Measurements from ENCODE around the gene IL17RE. TPM values are rescaled to one million over a fixed set of nuclear protein-coding genes. Genes with fewer than 3 reads are reported as not detected.

Gene IL17RE
- total and polyA plus RNA-seq, 2 donors (not counting 3 experiments of a cell fraction or from before 2014, with no cell fraction given): 1.2 to 1.3 TPM

GRCh38 chr3:9965200-9965875, 62.7 kb downstream of the IL17RE start:
- Histone ChIP-seq H3K9ac (replicated peaks; ENCODE audit: extremely low read depth, insufficient read depth, low read length) (no peak overlapping the region), H3K27ac (ENCODE audit: insufficient read depth, low read depth, low read length) (no peak overlapping the region), H3K27me3 (ENCODE audit: control insufficient read depth in 2 of 2, insufficient read depth in 2 of 2, low read length in 2 of 2) (no peaks in the 10 kb centered on the region), H3K36me3 (ENCODE audit: control insufficient read depth in 2 of 2, extremely low read depth in 1 of 2, insufficient read depth in 2 of 2, low read length in 2 of 2) (peaks cover 7 to 11% of the 10 kb centered on the region in 2 experiments), H3K79me2 (ENCODE audit: control insufficient read depth, insufficient read depth, low read length) (no peaks in the 10 kb centered on the region), H3K4me2 (ENCODE audit: insufficient read depth, low read length) (no peak overlapping the region), H3K9me1 (replicated peaks; ENCODE audit: control insufficient read depth, extremely low read depth, insufficient read depth, low read length) (no peaks in the 10 kb centered on the region), H3K4me3 (replicated peaks in 1 of 3; ENCODE audit: insufficient read depth in 1 of 3, low read depth in 1 of 3, low read length in 3 of 3) (no peak overlapping the region), H3K4me1 (ENCODE audit: control insufficient read depth, extremely low read depth, insufficient read depth, low read length) (peaks cover 7% of the 10 kb centered on the region), H2AFZ (ENCODE audit: low read depth, low read length) (no peak overlapping the region), H3K9me3 (replicated peaks; ENCODE audit: control insufficient read depth, insufficient read depth, low read length) (no peaks in the 10 kb centered on the region), H4K20me1 (replicated peaks; ENCODE audit: control insufficient read depth, extremely low read depth, insufficient read depth, low read length) (no peaks in the 10 kb centered on the region)
- DNase-seq (ENCODE audit: low read depth, low spot score) (no peak), FAIRE-seq (no peak)
- dilution Hi-C loops (cut with MboI; ENCODE audit: extremely low pct_ligation_motif_present, low sequenced_read_pairs): no loop called here
- ChIA-PET CTCF (interaction anchor here (0.9 to 1.7 kb wide), 4 partner anchors 8 to 33 kb away, joined by 3 to 5 read pairs (median 3); no protein-coding TSS in a partner anchor), POLR2A (no interaction called here)
- intact Hi-C loops (cut with micrococcal nuclease): no loop called here
- BruUV-seq (replicated peaks): no TSS peak
- TF ChIP-seq EZH2 (IDR thresholded peaks at IDR 0.05; ENCODE audit: borderline replicate concordance, low read depth, low read length, severe bottlenecking) (no peak), MAX (IDR thresholded peaks at IDR 0.05; ENCODE audit: insufficient read depth, insufficient read length) (no peak), POLR2A (IDR thresholded peaks at IDR 0.05; ENCODE audit: low read depth, low read length) (no peak), GATA2 (IDR thresholded peaks at IDR 0.05; ENCODE audit: insufficient read depth, insufficient read length, low read depth, low read length) (no peak), MYC (IDR thresholded peaks at IDR 0.05; ENCODE audit: low read depth, low read length) (no peak), FOS (IDR thresholded peaks at IDR 0.05; ENCODE audit: borderline replicate concordance, insufficient read depth, low read length) (no peak), JUN (IDR thresholded peaks at IDR 0.05; ENCODE audit: borderline replicate concordance, insufficient read depth, insufficient read length, low read depth) (no peak), POLR2AphosphoS5 (IDR thresholded peaks at IDR 0.05; ENCODE audit: insufficient read depth, low read depth, low read length) (no peak)
- TF ChIP-seq, protein P1, sequence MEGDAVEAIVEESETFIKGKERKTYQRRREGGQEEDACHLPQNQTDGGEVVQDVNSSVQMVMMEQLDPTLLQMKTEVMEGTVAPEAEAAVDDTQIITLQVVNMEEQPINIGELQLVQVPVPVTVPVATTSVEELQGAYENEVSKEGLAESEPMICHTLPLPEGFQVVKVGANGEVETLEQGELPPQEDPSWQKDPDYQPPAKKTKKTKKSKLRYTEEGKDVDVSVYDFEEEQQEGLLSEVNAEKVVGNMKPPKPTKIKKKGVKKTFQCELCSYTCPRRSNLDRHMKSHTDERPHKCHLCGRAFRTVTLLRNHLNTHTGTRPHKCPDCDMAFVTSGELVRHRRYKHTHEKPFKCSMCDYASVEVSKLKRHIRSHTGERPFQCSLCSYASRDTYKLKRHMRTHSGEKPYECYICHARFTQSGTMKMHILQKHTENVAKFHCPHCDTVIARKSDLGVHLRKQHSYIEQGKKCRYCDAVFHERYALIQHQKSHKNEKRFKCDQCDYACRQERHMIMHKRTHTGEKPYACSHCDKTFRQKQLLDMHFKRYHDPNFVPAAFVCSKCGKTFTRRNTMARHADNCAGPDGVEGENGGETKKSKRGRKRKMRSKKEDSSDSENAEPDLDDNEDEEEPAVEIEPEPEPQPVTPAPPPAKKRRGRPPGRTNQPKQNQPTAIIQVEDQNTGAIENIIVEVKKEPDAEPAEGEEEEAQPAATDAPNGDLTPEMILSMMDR (IDR thresholded peaks at IDR 0.05; ENCODE audit: extremely low read depth in 1 of 2, insufficient read depth in 1 of 2, low read depth in 1 of 2, low read length in 2 of 2): no peak

Small RNA genes lying within 50 kb of the gene (small RNA-seq; reads per million reads assigned to genes)
- gene RNU6-882P (ENCODE audit: insufficient read depth, insufficient read length, low read depth, low replicate concordance): not detected

Other genes starting within 250 kb of the IL17RE start
- gene CPNE9, start 199.0 kb upstream of the IL17RE start, total RNA-seq: not detected in 2 replicates
- gene CPNE9, start 199.0 kb upstream of the IL17RE start, polyA plus RNA-seq: not detected in 2 replicates
- gene BRPF1, start 171.1 kb upstream of the IL17RE start, total RNA-seq: 23.2 and 26.2 TPM in 2 replicates
- 12.5 and 13.8 TPM in 2 replicates for gene BRPF1, start 171.1 kb upstream of the IL17RE start, polyA plus RNA-seq
- 24.1 and 27.2 TPM in 2 replicates for gene OGG1, start 152.9 kb upstream of the IL17RE start, total RNA-seq
- 32.1 and 36.2 TPM in 2 replicates for gene OGG1, start 152.9 kb upstream of the IL17RE start, polyA plus RNA-seq
- gene CAMK1, start 132.9 kb upstream of the IL17RE start, total RNA-seq: 23.5 and 25.7 TPM in 2 replicates
- gene CAMK1, start 132.9 kb upstream of the IL17RE start, polyA plus RNA-seq: 24.4 and 28.4 TPM in 2 replicates
- gene TADA3, start 110.4 kb upstream of the IL17RE start, total RNA-seq: 31.0 and 31.3 TPM in 2 replicates
- gene TADA3, start 110.4 kb upstream of the IL17RE start, polyA plus RNA-seq: 27.8 and 29.6 TPM in 2 replicates
- 197 TPM in 2 replicates for gene ARPC4, start 109.8 kb upstream of the IL17RE start, total RNA-seq
- 181 and 217 TPM in 2 replicates for gene ARPC4, start 109.8 kb upstream of the IL17RE start, polyA plus RNA-seq
- gene TTLL3, start 92.6 kb upstream of the IL17RE start, total RNA-seq: 41.8 and 43.5 TPM in 2 replicates
- gene TTLL3, start 92.6 kb upstream of the IL17RE start, polyA plus RNA-seq: 63.7 and 65.2 TPM in 2 replicates
- 34.8 and 38.9 TPM in 2 replicates for gene RPUSD3, start 58.8 kb upstream of the IL17RE start, total RNA-seq
- 56.6 and 63.2 TPM in 2 replicates for gene RPUSD3, start 58.8 kb upstream of the IL17RE start, polyA plus RNA-seq
- not detected in 2 replicates for gene CIDEC, start 22.6 kb upstream of the IL17RE start, total RNA-seq
- gene CIDEC, start 22.6 kb upstream of the IL17RE start, polyA plus RNA-seq: 0.14 TPM in 1 of 2 replicates, not detected in the other
- 29.6 and 31.4 TPM in 2 replicates for gene JAGN1, start 12.2 kb upstream of the IL17RE start, total RNA-seq
- gene JAGN1, start 12.2 kb upstream of the IL17RE start, polyA plus RNA-seq: 46.5 and 50.1 TPM in 2 replicates
- gene IL17RC, start 14.2 kb downstream of the IL17RE start, total RNA-seq: 16.7 and 19.9 TPM in 2 replicates
- 18.7 and 22.3 TPM in 2 replicates for gene IL17RC, start 14.2 kb downstream of the IL17RE start, polyA plus RNA-seq
- gene CRELD1, start 31.0 kb downstream of the IL17RE start, total RNA-seq: 21.6 and 27.3 TPM in 2 replicates
- gene CRELD1, start 31.0 kb downstream of the IL17RE start, polyA plus RNA-seq: 41.2 and 43.9 TPM in 2 replicates
- gene PRRT3, start 49.6 kb downstream of the IL17RE start, total RNA-seq: 1.5 and 2.5 TPM in 2 replicates
- gene PRRT3, start 49.6 kb downstream of the IL17RE start, polyA plus RNA-seq: 1.5 and 2.0 TPM in 2 replicates
- 63.7 and 69.9 TPM in 2 replicates for gene EMC3, start 84.0 kb downstream of the IL17RE start, total RNA-seq
- 124 and 129 TPM in 2 replicates for gene EMC3, start 84.0 kb downstream of the IL17RE start, polyA plus RNA-seq
- gene FANCD2, start 123.6 kb downstream of the IL17RE start, total RNA-seq: 23.4 and 26.8 TPM in 2 replicates
- gene FANCD2, start 123.6 kb downstream of the IL17RE start, polyA plus RNA-seq: 7.1 and 8.2 TPM in 2 replicates
- not detected in 2 replicates for gene FANCD2OS, start 205.4 kb downstream of the IL17RE start, total RNA-seq
- not detected in 2 replicates for gene FANCD2OS, start 205.4 kb downstream of the IL17RE start, polyA plus RNA-seq
- 123 and 133 TPM in 2 replicates for gene BRK1, start 212.8 kb downstream of the IL17RE start, total RNA-seq
- 144 and 163 TPM in 2 replicates for gene BRK1, start 212.8 kb downstream of the IL17RE start, polyA plus RNA-seq
- 39.2 and 41.0 TPM in 2 replicates for gene VHL, start 238.9 kb downstream of the IL17RE start, total RNA-seq
- 8.5 and 10.4 TPM in 2 replicates for gene VHL, start 238.9 kb downstream of the IL17RE start, polyA plus RNA-seq